Upper lobe of left lung (tissue), 4 donors: ENCODE results near the gene POLR3G.

Experiments
- POLR2AphosphoS5 ChIP-seq, 2 donors: sonication (generic); formaldehyde crosslinking; IDR thresholded peaks; one replicate each; pipeline ENCODE4 v1.5.1; 2017; ENCODE audit warnings: antibody characterized with exemption in 2 of 2
- TF ChIP-seq, protein P1 (sequence below), 6 experiments: fragments of 450-650 bp in 4 of 6; fragments of 200-600 bp in 2 of 6; sonication (generic) in 2 of 6; IDR thresholded peaks; one replicate each; pipeline ENCODE4 v1.5.1; 2016 to 2019; ENCODE audit warnings: antibody characterized with exemption in 6 of 6

DNA sequence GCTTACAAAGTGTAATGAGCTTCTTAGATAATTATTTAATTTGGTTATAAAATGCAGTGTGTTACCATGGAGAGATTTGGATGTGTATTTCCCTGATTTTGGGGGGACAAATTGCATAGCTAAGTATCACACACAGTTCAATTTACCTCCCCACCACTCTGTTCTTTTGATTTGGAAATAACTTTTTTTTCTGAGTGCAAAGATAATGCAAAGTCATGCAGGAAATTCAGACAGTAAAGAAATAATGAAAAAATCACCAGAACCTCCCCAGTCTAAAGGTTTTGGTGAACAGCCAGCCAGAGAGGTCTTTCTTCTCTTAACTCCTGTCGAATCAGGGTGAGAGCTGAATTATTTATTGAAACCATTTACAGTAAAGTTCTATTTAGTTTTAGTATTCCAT lies 87.1 kb downstream of the POLR3G start:
- TF ChIP-seq, protein P1, sequence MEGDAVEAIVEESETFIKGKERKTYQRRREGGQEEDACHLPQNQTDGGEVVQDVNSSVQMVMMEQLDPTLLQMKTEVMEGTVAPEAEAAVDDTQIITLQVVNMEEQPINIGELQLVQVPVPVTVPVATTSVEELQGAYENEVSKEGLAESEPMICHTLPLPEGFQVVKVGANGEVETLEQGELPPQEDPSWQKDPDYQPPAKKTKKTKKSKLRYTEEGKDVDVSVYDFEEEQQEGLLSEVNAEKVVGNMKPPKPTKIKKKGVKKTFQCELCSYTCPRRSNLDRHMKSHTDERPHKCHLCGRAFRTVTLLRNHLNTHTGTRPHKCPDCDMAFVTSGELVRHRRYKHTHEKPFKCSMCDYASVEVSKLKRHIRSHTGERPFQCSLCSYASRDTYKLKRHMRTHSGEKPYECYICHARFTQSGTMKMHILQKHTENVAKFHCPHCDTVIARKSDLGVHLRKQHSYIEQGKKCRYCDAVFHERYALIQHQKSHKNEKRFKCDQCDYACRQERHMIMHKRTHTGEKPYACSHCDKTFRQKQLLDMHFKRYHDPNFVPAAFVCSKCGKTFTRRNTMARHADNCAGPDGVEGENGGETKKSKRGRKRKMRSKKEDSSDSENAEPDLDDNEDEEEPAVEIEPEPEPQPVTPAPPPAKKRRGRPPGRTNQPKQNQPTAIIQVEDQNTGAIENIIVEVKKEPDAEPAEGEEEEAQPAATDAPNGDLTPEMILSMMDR (IDR thresholded peaks at IDR 0.05), result no peak
- no peak for TF ChIP-seq POLR2AphosphoS5 (IDR thresholded peaks at IDR 0.05)
